PC-9 (cell line): ENCODE measurements around the gene JAG1. TPM values are rescaled to one million over a fixed set of nuclear protein-coding genes. Genes with fewer than 3 reads are reported as not detected.

ENCODE experiments used
- BruUV-seq: library from RNA; stranded (reverse); fragments of 400-500 nt; replicated peaks from 2 replicates; lab custom pipeline; 2021; lab: Mats Ljungman, UMichigan
- CTCF ChIA-PET: fragments of 300-600 bp; sonication (Branson Sonifier 250); formaldehyde crosslinking; loops from one replicate; lab custom pipeline; 2022; ENCODE audit warnings: antibody characterized with exemption; lab: Charles Lee
- POLR2A ChIA-PET: fragments of 300-600 bp; sonication (Branson Sonifier 250); formaldehyde crosslinking; loops from one replicate; lab custom pipeline; 2022; ENCODE audit warnings: antibody characterized with exemption; ENCODE audit not compliant: unreplicated experiment; lab: Charles Lee
- DNase-seq, 2 experiments: peaks; one replicate each; pipeline versions ENCODE4 v3.0.0 to v3.0.0-alpha.2; 2015 to 2022; ENCODE audit warnings: mixed read lengths in 1 of 2
- H2AFZ ChIP-seq: fragments of 200-600 bp; sonication (generic); 2 replicates; pipeline ENCODE4 v1.8.1; 2017; ENCODE audit warnings: antibody characterized with exemption
- H3F3A ChIP-seq: fragments of 200-600 bp; sonication (generic); 2 replicates; pipeline ENCODE4 v1.8.1; 2017; ENCODE audit warnings: antibody characterized with exemption, mild to moderate bottlenecking, low read depth; ENCODE audit not compliant: insufficient read depth
- H3K27ac ChIP-seq: fragments of 200-600 bp; sonication (generic); 2 replicates; pipeline ENCODE4 v1.6.1; 2016; ENCODE audit warnings: mixed run types
- H3K27me3 ChIP-seq: fragments of 200-600 bp; sonication (generic); 2 replicates; pipeline ENCODE4 v1.6.1; 2016; ENCODE audit warnings: low read depth, mixed run types; ENCODE audit not compliant: insufficient read depth
- H3K36me3 ChIP-seq: fragments of 200-600 bp; sonication (generic); 2 replicates; pipeline ENCODE4 v1.6.1; 2016; ENCODE audit warnings: low read depth, mixed run types
- H3K4me1 ChIP-seq: fragments of 200-600 bp; sonication (generic); replicated peaks from 2 replicates; pipeline ENCODE4 v1.6.1; 2016; ENCODE audit warnings: mixed run types; ENCODE audit not compliant: insufficient read depth
- H3K4me2 ChIP-seq: fragments of 200-600 bp; sonication (generic); 2 replicates; pipeline ENCODE4 v1.6.1; 2017; ENCODE audit warnings: mixed run types
- H3K4me3 ChIP-seq: fragments of 200-600 bp; sonication (generic); 2 replicates; pipeline ENCODE4 v1.6.1; 2016; ENCODE audit warnings: mixed run types
- H3K79me2 ChIP-seq: fragments of 200-600 bp; sonication (generic); 2 replicates; pipeline ENCODE4 v1.6.1; 2017; ENCODE audit warnings: low read depth, mixed run types
- H3K9me2 ChIP-seq: fragments of 200-600 bp; sonication (generic); 2 replicates; pipeline ENCODE4 v1.8.1; 2017; ENCODE audit warnings: mild to moderate bottlenecking; ENCODE audit not compliant: insufficient read depth
- H3K9me3 ChIP-seq: fragments of 200-600 bp; sonication (generic); 2 replicates; pipeline ENCODE4 v1.8.1; 2016; ENCODE audit warnings: low read depth; ENCODE audit not compliant: insufficient read depth
- H4K20me1 ChIP-seq: fragments of 200-600 bp; sonication (generic); 2 replicates; pipeline ENCODE4 v1.8.1; 2017; ENCODE audit not compliant: insufficient read depth
- CTCF ChIP-seq: fragments of 200-600 bp; sonication (generic); conservative IDR thresholded peaks from 2 replicates; pipeline ENCODE4 v1.6.1; 2017; ENCODE audit warnings: mixed run types, antibody characterized with exemption, mild to moderate bottlenecking, moderate library complexity
- EZH2 ChIP-seq: fragments of 200-600 bp; sonication (generic); IDR thresholded peaks from 2 replicates; pipeline ENCODE4 v1.8.0; 2017; ENCODE audit warnings: antibody characterized with exemption, low read depth
- intact Hi-C: fragments of 100-400 bp; cut with micrococcal nuclease; formaldehyde crosslinking; loops from one replicate; pipeline ENCODE4 v1.10.0; 2022; ENCODE audit not compliant: unreplicated experiment
- total RNA-seq: library from RNA; stranded (reverse); gene quantifications from 2 replicates; pipeline ENCODE4 v1.2.3, GENCODE V29; 2021

JAG1 gene
- total RNA-seq, 1 experiment from 2014 or later = 42.9 TPM

- no peaks in the 10 kb centered on the region for H3K79me2 ChIP-seq
Observed at GRCh38 chr20:10652660-10653261, 21.0 kb downstream of the JAG1 start.

GRCh38 chr20:10652185-10652584 is 21.6 kb downstream of the JAG1 start:
- Histone ChIP-seq H3K9me3 (no peaks in the 10 kb centered on the region), H3K27ac (no peak overlapping the region), H3F3A (no peaks in the 10 kb centered on the region), H4K20me1 (peaks cover 5% of the 10 kb centered on the region; the same call in 1 of the 2 replicates), H2AFZ (no peak overlapping the region), H3K4me2 (no peak overlapping the region), H3K27me3 (no peaks in the 10 kb centered on the region), H3K9me2 (no peaks in the 10 kb centered on the region), H3K4me1 (no peaks in the 10 kb centered on the region), H3K36me3 (peaks cover 36% of the 10 kb centered on the region), H3K4me3 (no peak overlapping the region), H3K79me2 (no peaks in the 10 kb centered on the region)
- intact Hi-C loops = no loop called here
- TF ChIP-seq CTCF = no peak
- no peak for TF ChIP-seq EZH2
- BruUV-seq = no TSS peak
- CTCF ChIA-PET = no interaction called here
- POLR2A ChIA-PET = no interaction called here
- no peak for DNase-seq

More at GRCh38 chr20:10652660-10653261, 21.0 kb downstream of the JAG1 start:
- no peak overlapping the region for H3K4me2 ChIP-seq
- no peaks in the 10 kb centered on the region for H3K9me3 ChIP-seq
- no peaks in the 10 kb centered on the region for H3F3A ChIP-seq
- peaks cover 31% of the 10 kb centered on the region for H3K36me3 ChIP-seq
- CTCF ChIA-PET = no interaction called here
- no peak overlapping the region for H3K4me3 ChIP-seq
- H3K27ac ChIP-seq = no peak overlapping the region
- no peaks in the 10 kb centered on the region for H3K27me3 ChIP-seq
- intact Hi-C loops = no loop called here
- POLR2A ChIA-PET = no interaction called here
- no peak for DNase-seq
- peaks cover 5% of the 10 kb centered on the region; the same call in 1 of the 2 replicates for H4K20me1 ChIP-seq
- no peaks in the 10 kb centered on the region for H3K4me1 ChIP-seq
- no TSS peak for BruUV-seq
- TF ChIP-seq CTCF = no peak
- TF ChIP-seq EZH2 = no peak
- no peak overlapping the region for H2AFZ ChIP-seq
- H3K9me2 ChIP-seq = no peaks in the 10 kb centered on the region

- Histone ChIP-seq H3K9me3 (no peaks in the 10 kb centered on the region), H3K36me3 (peaks cover 40% of the 10 kb centered on the region), H3K27me3 (no peaks in the 10 kb centered on the region), H3K9me2 (no peaks in the 10 kb centered on the region), H4K20me1 (peaks cover 4% of the 10 kb centered on the region; the same call in 1 of the 2 replicates), H3K4me2 (no peak overlapping the region), H3K4me1 (no peaks in the 10 kb centered on the region), H3F3A (no peaks in the 10 kb centered on the region), H3K27ac (no peak overlapping the region), H2AFZ (no peak overlapping the region), H3K79me2 (no peaks in the 10 kb centered on the region), H3K4me3 (no peak overlapping the region)
- POLR2A ChIA-PET = no interaction called here
- BruUV-seq = no TSS peak
- TF ChIP-seq CTCF (no peak), EZH2 (no peak)
- DNase-seq = no peak
- CTCF ChIA-PET = no interaction called here
- intact Hi-C loops = no loop called here
Observed at GRCh38 chr20:10651227-10651990, 22.4 kb downstream of the JAG1 start.
